A673 (cell line): Measurements from ENCODE around the gene RAP1GDS1. TPM values are rescaled to one million over a fixed set of nuclear protein-coding genes. Genes with fewer than 3 reads are reported as not detected.
"Not testable (repeated sequence)": the region's sequence is repeated elsewhere in the genome, so short reads cannot be mapped to it uniquely, and the experiment has no call there.

Source experiments
- BruUV-seq: library from RNA; stranded (reverse); fragments of 400-500 nt; replicated peaks from 2 replicates; lab custom pipeline; 2021; lab: Mats Ljungman, UMichigan
- CTCF ChIA-PET: fragments of 300-600 bp; sonication (Branson Sonifier 250); formaldehyde crosslinking; loops from one replicate; lab custom pipeline; 2022; ENCODE audit warnings: antibody characterized with exemption; lab: Charles Lee
- POLR2A ChIA-PET: fragments of 300-600 bp; sonication (Branson Sonifier 250); formaldehyde crosslinking; loops from one replicate; lab custom pipeline; 2022; ENCODE audit warnings: antibody characterized with exemption; ENCODE audit not compliant: low non-redundant PET; lab: Charles Lee
- DNase-seq: peaks from one replicate; pipeline ENCODE4 v3.0.0-alpha.2; 2015; ENCODE audit warnings: low spot score
- H3K27ac ChIP-seq: fragments of 200-600 bp; sonication (generic); 2 replicates; pipeline ENCODE4 v1.5.1; 2016; ENCODE audit warnings: mixed run types, low read depth, mild to moderate bottlenecking, mixed read lengths, antibody characterized with exemption, low read length; ENCODE audit not compliant: poor library complexity, severe bottlenecking
- H3K27me3 ChIP-seq: fragments of 200-600 bp; sonication (generic); replicated peaks from 2 replicates; pipeline ENCODE4 v1.6.1; 2017; ENCODE audit warnings: mixed run types, low read depth, mild to moderate bottlenecking, mixed read lengths, antibody characterized with exemption, low read length; ENCODE audit not compliant: insufficient read depth, poor library complexity
- H3K36me3 ChIP-seq: fragments of 200-600 bp; sonication (generic); 2 replicates; pipeline ENCODE4 v1.6.1; 2016; ENCODE audit warnings: mixed run types, mild to moderate bottlenecking, mixed read lengths, antibody characterized with exemption, low read length; ENCODE audit not compliant: insufficient read depth, poor library complexity, severe bottlenecking
- H3K4me1 ChIP-seq: fragments of 200-600 bp; sonication (generic); 2 replicates; pipeline ENCODE4 v1.6.1; 2017; ENCODE audit warnings: mixed run types, mild to moderate bottlenecking, mixed read lengths, antibody characterized with exemption, low read length; ENCODE audit not compliant: insufficient read depth, poor library complexity, severe bottlenecking
- H3K4me3 ChIP-seq: fragments of 200-600 bp; sonication (generic); 2 replicates; pipeline ENCODE4 v1.5.1; 2016; ENCODE audit warnings: low read depth, mixed run types, mild to moderate bottlenecking, mixed read lengths, low read length; ENCODE audit not compliant: poor library complexity, severe bottlenecking
- H3K9me3 ChIP-seq: fragments of 200-600 bp; sonication (generic); 2 replicates; pipeline ENCODE4 v1.6.1; 2016; ENCODE audit warnings: mixed run types, low read depth, mild to moderate bottlenecking, mixed read lengths, antibody characterized with exemption, low read length; ENCODE audit not compliant: poor library complexity, severe bottlenecking
- EZH2 ChIP-seq: fragments of 200-600 bp; sonication (generic); IDR thresholded peaks from 2 replicates; pipeline ENCODE4 v1.6.1; 2017; ENCODE audit warnings: borderline replicate concordance, low read depth, mild to moderate bottlenecking, mixed read lengths, antibody characterized with exemption, low read length; ENCODE audit not compliant: poor library complexity, severe bottlenecking
- intact Hi-C: fragments of 100-400 bp; cut with micrococcal nuclease; formaldehyde crosslinking; loops from one replicate; pipeline ENCODE4 v1.10.0; 2022; ENCODE audit not compliant: unreplicated experiment
- total RNA-seq: library from RNA; stranded (reverse); gene quantifications from 2 replicates; pipeline ENCODE4 v1.2.3, GENCODE V29; 2021
- TF ChIP-seq, protein P1 (sequence below): fragments of 300-800, 200-600 bp; sonication (generic); conservative IDR thresholded peaks from 2 replicates; pipeline ENCODE4 v1.5.1; 2017; ENCODE audit warnings: low read depth, mild to moderate bottlenecking, antibody characterized with exemption, low read length, moderate library complexity, mixed read lengths

The RAP1GDS1 gene
- total RNA-seq, 1 experiment from 2014 or later: 44.5 TPM

DNA sequence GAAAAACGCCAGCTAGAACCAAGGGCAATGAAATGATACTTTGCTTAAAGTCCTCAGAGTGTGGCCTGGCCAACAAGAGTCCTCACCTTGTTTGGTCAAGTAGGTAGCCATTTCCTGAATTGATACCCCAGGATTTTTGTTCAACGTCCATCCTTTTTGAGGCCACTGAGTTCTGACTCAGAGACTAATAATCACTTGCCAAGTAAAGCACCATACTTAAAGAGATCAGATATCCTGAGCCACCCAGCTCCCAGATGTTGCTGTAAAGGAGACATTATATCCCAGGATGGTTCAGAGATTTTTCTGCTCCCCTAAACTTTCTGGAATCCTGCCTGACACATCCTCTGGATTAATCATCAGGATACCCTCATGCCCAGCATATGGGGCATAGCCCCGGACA is 190.9 kb downstream of the RAP1GDS1 start:
- BruUV-seq: no TSS peak
- H3K36me3 ChIP-seq: no peaks in the 10 kb centered on the region
- intact Hi-C loops: no loop called here
- CTCF ChIA-PET: no interaction called here
- no peak overlapping the region for H3K4me3 ChIP-seq
- H3K9me3 ChIP-seq: no peaks in the 10 kb centered on the region
- no peak overlapping the region for H3K27ac ChIP-seq
- POLR2A ChIA-PET: no interaction called here
- no peaks in the 10 kb centered on the region for H3K27me3 ChIP-seq
- no peaks in the 10 kb centered on the region for H3K4me1 ChIP-seq
- DNase-seq: no peak
- no peak for TF ChIP-seq EZH2
- TF ChIP-seq, protein P1, sequence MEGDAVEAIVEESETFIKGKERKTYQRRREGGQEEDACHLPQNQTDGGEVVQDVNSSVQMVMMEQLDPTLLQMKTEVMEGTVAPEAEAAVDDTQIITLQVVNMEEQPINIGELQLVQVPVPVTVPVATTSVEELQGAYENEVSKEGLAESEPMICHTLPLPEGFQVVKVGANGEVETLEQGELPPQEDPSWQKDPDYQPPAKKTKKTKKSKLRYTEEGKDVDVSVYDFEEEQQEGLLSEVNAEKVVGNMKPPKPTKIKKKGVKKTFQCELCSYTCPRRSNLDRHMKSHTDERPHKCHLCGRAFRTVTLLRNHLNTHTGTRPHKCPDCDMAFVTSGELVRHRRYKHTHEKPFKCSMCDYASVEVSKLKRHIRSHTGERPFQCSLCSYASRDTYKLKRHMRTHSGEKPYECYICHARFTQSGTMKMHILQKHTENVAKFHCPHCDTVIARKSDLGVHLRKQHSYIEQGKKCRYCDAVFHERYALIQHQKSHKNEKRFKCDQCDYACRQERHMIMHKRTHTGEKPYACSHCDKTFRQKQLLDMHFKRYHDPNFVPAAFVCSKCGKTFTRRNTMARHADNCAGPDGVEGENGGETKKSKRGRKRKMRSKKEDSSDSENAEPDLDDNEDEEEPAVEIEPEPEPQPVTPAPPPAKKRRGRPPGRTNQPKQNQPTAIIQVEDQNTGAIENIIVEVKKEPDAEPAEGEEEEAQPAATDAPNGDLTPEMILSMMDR: no peak

DNA sequence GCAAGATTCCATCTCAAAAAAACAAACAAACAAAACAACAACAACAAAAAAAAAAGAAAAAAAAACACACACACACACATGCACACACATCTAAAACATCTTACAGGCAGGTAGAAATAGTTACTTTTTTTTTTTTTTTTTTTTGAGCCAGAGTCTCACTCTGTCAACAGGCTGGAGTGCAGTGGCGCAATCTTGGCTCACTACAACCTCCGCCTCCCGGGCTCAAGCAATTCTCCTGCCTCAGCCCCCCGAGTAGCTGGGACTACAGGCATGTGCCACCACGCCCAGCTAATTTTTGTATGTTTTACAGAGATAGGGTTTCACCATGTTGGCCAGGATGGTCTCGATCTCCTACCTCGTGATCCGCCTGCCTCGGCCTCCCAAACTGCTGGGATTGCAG is 196.2 kb downstream of the RAP1GDS1 start:
- H3K36me3 ChIP-seq, H3K27ac ChIP-seq, POLR2A ChIA-PET, H3K9me3 ChIP-seq, BruUV-seq, DNase-seq, CTCF ChIA-PET, intact Hi-C loops, H3K4me1 ChIP-seq, H3K27me3 ChIP-seq, H3K4me3 ChIP-seq: not testable (repeated sequence)

DNA sequence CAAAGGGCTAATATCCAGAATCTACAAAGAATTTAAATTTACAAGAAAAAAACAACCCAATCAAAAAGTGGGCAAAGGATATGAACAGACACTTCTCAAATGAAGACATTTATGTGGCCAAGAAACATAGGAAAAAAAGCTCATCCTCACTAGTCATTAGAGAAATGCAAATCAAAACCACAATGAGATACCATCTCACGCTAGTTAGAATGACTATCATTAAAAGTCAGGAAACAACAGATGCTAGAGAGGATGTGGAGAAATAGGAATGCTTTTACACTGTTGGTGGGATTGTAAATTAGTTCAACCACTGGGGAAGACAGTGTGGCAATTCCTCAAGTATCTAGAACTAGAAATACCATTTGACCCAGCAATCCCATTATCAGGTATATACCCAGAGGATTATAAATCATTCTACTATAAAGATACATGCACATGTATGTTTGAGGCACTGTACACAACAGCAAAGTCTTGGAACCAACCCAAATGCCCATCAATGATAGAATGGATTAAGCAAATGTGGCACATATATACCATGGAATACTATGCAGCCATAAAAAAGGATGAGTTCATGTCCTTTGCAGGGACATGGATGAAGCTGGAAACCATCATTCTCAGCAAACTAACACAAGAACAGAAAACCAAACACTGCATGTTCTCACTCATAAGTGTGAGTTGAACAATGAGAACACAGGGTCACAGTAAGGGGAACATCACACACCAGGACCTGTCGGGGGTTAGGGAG is 200.1 kb downstream of the RAP1GDS1 start:
- H3K4me3 ChIP-seq, H3K9me3 ChIP-seq, H3K4me1 ChIP-seq, H3K36me3 ChIP-seq, H3K27me3 ChIP-seq, BruUV-seq, POLR2A ChIA-PET, H3K27ac ChIP-seq, CTCF ChIA-PET: not testable (repeated sequence)
- intact Hi-C loops: loop anchor here (10.0 kb wide), 4 partner anchors 284 to 944 kb away; partner anchors contain the start of gene EIF4E
- peak; percentile 17 for DNase-seq

DNA sequence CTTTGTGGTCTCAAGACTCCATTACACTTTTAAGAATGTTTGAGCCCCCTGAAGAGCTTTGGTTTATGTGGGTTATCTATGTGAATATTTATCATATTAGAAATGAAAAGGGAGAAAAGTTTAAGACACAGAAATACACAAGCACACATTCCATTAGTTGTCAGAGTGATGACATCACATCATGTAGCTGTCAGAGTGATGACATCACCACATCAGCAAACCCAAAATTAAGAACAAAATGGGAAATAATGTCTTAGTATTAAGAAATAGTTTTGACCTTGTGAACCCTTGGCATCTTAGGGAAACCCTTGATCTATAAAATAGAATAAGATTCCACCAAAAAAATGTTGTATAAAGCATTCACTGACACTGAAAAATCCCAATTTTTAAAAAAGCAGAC is 201.3 kb downstream of the RAP1GDS1 start:
- BruUV-seq: no TSS peak
- H3K4me1 ChIP-seq: no peaks in the 10 kb centered on the region
- intact Hi-C loops: loop anchor here (10.0 kb wide), 4 partner anchors 282 to 942 kb away; partner anchors contain the start of gene EIF4E
- CTCF ChIA-PET: no interaction called here
- no peaks in the 10 kb centered on the region for H3K9me3 ChIP-seq
- H3K4me3 ChIP-seq: no peak overlapping the region
- H3K36me3 ChIP-seq: no peaks in the 10 kb centered on the region
- H3K27me3 ChIP-seq: no peaks in the 10 kb centered on the region
- POLR2A ChIA-PET: no interaction called here
- DNase-seq: no peak
- TF ChIP-seq, protein P1: no peak
- TF ChIP-seq EZH2: no peak
- no peak overlapping the region for H3K27ac ChIP-seq
